HFFc6 (cell line): Measurements from ENCODE around the gene LHFPL5. TPM values are rescaled to one million over a fixed set of nuclear protein-coding genes. Genes with fewer than 3 reads are reported as not detected.

Experiments used
- DNase-seq: peaks from one replicate; pipeline ENCODE4 v3.0.0-alpha.2; 2018
- H3K27ac Mint-ChIP-seq: 2 replicates; pipeline ENCODE4 v1.8.0; 2020; ENCODE audit warnings: mild to moderate bottlenecking, mixed read lengths
- H3K27me3 Mint-ChIP-seq: 2 replicates; pipeline ENCODE4 v1.8.0; 2021; ENCODE audit warnings: mild to moderate bottlenecking, moderate library complexity, mixed read lengths; ENCODE audit not compliant: insufficient read depth
- H3K36me3 Mint-ChIP-seq: 2 replicates; pipeline ENCODE4 v1.8.0; 2021; ENCODE audit warnings: low read depth, mixed read lengths
- H3K4me1 Mint-ChIP-seq: 2 replicates; pipeline ENCODE4 v1.8.0; 2020; ENCODE audit warnings: low read depth, mixed read lengths
- H3K4me3 Mint-ChIP-seq: 2 replicates; pipeline ENCODE4 v1.8.0; 2020; ENCODE audit warnings: mild to moderate bottlenecking, moderate library complexity, mixed read lengths
- H3K9me3 Mint-ChIP-seq: 2 replicates; pipeline ENCODE4 v1.8.0; 2020; ENCODE audit warnings: mild to moderate bottlenecking, mixed read lengths
- total RNA-seq, 6 experiments: library from RNA; stranded (reverse); fragmentation: NEBNext Ultra II Directional; extraction: Animal tissue kit (Norgen Biotek cat#: 25700); gene quantifications; 2 replicates in 1 of 6; 3 replicates in 5 of 6; pipeline ENCODE4 v1.2.3, GENCODE V29; 2021
- TF ChIP-seq, protein P1 (sequence below): fragments of 200-600 bp; sonication (generic); IDR thresholded peaks from 2 replicates; pipeline ENCODE4 v1.5.0; 2021; ENCODE audit warnings: antibody characterized with exemption, mild to moderate bottlenecking

The LHFPL5 gene
- total RNA-seq, 6 experiments from 2014 or later = not detected

DNA sequence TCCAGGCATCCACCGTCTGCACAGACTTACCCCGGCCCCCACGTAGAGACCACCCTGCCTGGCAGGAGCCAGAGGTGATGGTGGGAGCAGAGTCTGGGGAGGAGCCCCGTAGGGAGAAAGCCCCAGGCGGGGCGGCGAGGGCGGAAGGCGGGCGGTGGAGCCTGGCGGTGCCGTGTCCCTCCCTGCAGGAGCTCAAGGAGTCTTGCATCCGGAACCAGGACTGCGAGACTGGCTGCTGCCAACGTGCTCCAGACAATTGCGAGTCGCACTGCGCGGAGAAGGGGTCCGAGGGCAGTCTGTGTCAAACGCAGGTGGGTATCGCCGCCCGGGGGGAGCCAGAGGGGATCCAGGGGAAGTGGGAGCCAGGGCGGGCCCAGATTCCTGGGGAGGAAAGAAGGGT, 18.3 kb upstream of the LHFPL5 start:
- TF ChIP-seq, protein P1, sequence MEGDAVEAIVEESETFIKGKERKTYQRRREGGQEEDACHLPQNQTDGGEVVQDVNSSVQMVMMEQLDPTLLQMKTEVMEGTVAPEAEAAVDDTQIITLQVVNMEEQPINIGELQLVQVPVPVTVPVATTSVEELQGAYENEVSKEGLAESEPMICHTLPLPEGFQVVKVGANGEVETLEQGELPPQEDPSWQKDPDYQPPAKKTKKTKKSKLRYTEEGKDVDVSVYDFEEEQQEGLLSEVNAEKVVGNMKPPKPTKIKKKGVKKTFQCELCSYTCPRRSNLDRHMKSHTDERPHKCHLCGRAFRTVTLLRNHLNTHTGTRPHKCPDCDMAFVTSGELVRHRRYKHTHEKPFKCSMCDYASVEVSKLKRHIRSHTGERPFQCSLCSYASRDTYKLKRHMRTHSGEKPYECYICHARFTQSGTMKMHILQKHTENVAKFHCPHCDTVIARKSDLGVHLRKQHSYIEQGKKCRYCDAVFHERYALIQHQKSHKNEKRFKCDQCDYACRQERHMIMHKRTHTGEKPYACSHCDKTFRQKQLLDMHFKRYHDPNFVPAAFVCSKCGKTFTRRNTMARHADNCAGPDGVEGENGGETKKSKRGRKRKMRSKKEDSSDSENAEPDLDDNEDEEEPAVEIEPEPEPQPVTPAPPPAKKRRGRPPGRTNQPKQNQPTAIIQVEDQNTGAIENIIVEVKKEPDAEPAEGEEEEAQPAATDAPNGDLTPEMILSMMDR = no peak
- DNase-seq = no peak
- H3K4me1 Mint-ChIP-seq = no peaks in the 10 kb centered on the region

GRCh38 chr6:35787266-35788218, 17.6 kb upstream of the LHFPL5 start:
- Mint-ChIP-seq H3K27me3 (peaks cover 60% of the 10 kb centered on the region), H3K4me3 (no peak overlapping the region), H3K36me3 (no peaks in the 10 kb centered on the region), H3K4me1 (no peaks in the 10 kb centered on the region), H3K27ac (no peak overlapping the region), H3K9me3 (no peaks in the 10 kb centered on the region)
- TF ChIP-seq, protein P1 = no peak
- DNase-seq = no peak

More for the DNA sequence above, 18.3 kb upstream of the LHFPL5 start:
- Mint-ChIP-seq H3K27me3 (peaks cover 59% of the 10 kb centered on the region), H3K9me3 (no peaks in the 10 kb centered on the region), H3K36me3 (no peaks in the 10 kb centered on the region), H3K4me3 (no peak overlapping the region), H3K27ac (no peak overlapping the region)

GRCh38 chr6:35788423-35788982, 16.6 kb upstream of the LHFPL5 start:
- H3K27me3 Mint-ChIP-seq = peaks cover 63% of the 10 kb centered on the region
- H3K9me3 Mint-ChIP-seq = no peaks in the 10 kb centered on the region
- no peak overlapping the region for H3K4me3 Mint-ChIP-seq
- no peaks in the 10 kb centered on the region for H3K36me3 Mint-ChIP-seq
- TF ChIP-seq, protein P1 = no peak
- no peak for DNase-seq
- H3K27ac Mint-ChIP-seq = no peak overlapping the region
- H3K4me1 Mint-ChIP-seq = no peaks in the 10 kb centered on the region

- DNase-seq = no peak
- Mint-ChIP-seq H3K27ac (no peak overlapping the region), H3K36me3 (no peaks in the 10 kb centered on the region), H3K27me3 (peaks cover 72% of the 10 kb centered on the region), H3K4me3 (no peak overlapping the region), H3K4me1 (no peaks in the 10 kb centered on the region), H3K9me3 (no peaks in the 10 kb centered on the region)
- TF ChIP-seq, protein P1 = no peak
Observed at GRCh38 chr6:35790683-35791082, 14.5 kb upstream of the LHFPL5 start.

DNA sequence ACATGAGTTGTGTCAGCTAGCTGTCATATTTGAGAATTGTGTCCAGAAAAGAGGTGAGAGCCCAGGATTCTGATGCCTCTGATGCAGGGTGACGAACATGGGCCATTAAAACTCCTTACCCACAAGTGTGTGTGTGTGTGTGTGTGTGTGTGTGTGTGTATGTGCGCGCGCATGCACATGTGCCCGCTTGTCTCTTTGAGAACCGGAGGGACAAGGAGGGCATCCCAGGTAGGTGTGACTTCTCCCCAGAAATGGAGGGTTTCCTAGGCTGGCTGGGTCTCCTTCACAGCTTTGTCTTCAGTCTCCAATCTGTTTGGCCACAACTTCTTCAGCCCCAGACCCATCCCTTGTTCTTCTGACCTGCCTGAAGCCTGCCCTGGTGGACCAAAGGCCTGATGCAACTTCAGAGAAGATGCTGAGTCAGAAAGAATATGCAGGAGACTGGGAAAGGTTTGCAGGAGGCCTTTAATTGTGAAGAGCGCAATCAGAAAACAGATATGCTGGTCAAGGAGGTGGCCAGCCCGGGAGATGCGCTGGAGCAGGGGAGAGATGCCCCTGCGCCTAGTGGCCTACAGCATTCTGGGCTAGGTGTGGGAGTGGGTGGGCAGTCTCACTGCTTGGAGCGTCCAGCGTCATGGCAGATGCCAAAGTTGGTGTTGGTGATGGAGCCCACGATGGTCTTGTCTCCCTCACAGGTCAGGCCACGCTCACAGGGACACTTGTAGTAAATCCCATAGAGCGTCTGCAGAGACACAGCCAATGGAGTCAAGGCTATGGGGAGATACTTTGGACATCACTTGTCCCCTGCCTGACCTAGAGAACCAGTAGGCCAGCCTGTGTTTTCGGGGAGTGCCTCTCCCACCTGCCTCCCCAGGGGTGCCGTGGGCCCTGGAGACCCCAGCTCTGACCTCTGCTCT, 10.4 kb upstream of the LHFPL5 start:
- TF ChIP-seq, protein P1 = no peak
- no peaks in the 10 kb centered on the region for H3K4me1 Mint-ChIP-seq
- no peak overlapping the region for H3K4me3 Mint-ChIP-seq
- no peak for DNase-seq
- H3K27me3 Mint-ChIP-seq = peaks cover 59% of the 10 kb centered on the region
- no peaks in the 10 kb centered on the region for H3K36me3 Mint-ChIP-seq
- no peaks in the 10 kb centered on the region for H3K9me3 Mint-ChIP-seq
- no peak overlapping the region for H3K27ac Mint-ChIP-seq
